IMR-90 (cell line): Measurements from ENCODE around the gene TMEM205. TPM values are rescaled to one million over a fixed set of nuclear protein-coding genes. Genes with fewer than 3 reads are reported as not detected.

ENCODE experiments used
- ATAC-seq: fragments of 200-7000 bp; cut with Tn5 transposase; 2 replicates; pipeline ENCODE4 v1.9.1; 2020; ENCODE audit warnings: low read depth, mild to moderate bottlenecking, moderate library complexity
- BruUV-seq: library from RNA; stranded (reverse); fragments of 400-500 nt; replicated peaks from 2 replicates; lab custom pipeline; 2021; lab: Mats Ljungman, UMichigan
- CTCF ChIA-PET: fragments of 300-600 bp; formaldehyde crosslinking; extraction: SDS; loops from one replicate; lab custom pipeline; 2021; ENCODE audit warnings: antibody characterized with exemption; lab: Yijun Ruan, JAX
- POLR2A ChIA-PET: fragments of 300-600 bp; sonication (Branson Sonifier 250); formaldehyde crosslinking; loops from one replicate; lab custom pipeline; 2022; ENCODE audit warnings: antibody characterized with exemption; ENCODE audit not compliant: unreplicated experiment; lab: Charles Lee
- DNase-seq: peaks from one replicate; pipeline ENCODE4 v3.0.0; 2013
- H2AFZ ChIP-seq: replicated peaks from 2 replicates; pipeline ENCODE3; 2013; ENCODE audit warnings: low read length, mild to moderate bottlenecking; ENCODE audit not compliant: poor library complexity
- H2AK5ac ChIP-seq: 2 replicates; pipeline ENCODE4 v1.6.1; 2013; ENCODE audit warnings: low read depth, low read length, inconsistent platforms
- H2AK9ac ChIP-seq: replicated peaks from 2 replicates; pipeline ENCODE3; 2013; ENCODE audit warnings: mild to moderate bottlenecking, low read depth, low read length, moderate library complexity; ENCODE audit not compliant: poor library complexity
- H2BK120ac ChIP-seq: 2 replicates; pipeline ENCODE4 v1.6.1; 2013; ENCODE audit warnings: low read depth, low read length, inconsistent platforms
- H2BK15ac ChIP-seq: 3 replicates; pipeline ENCODE4 v1.6.1; 2013; ENCODE audit warnings: low read depth, low read length, inconsistent platforms
- H2BK20ac ChIP-seq: 2 replicates; pipeline ENCODE4 v1.6.1; 2013; ENCODE audit warnings: low read depth, mild to moderate bottlenecking, inconsistent platforms, low read length, moderate library complexity
- H2BK5ac ChIP-seq: 2 replicates; pipeline ENCODE4 v1.6.1; 2013; ENCODE audit warnings: mild to moderate bottlenecking, low read depth, low read length, inconsistent platforms; ENCODE audit not compliant: poor library complexity, severe bottlenecking
- H3K14ac ChIP-seq: replicated peaks from 2 replicates; pipeline ENCODE4 v1.6.1; 2013; ENCODE audit warnings: low read depth, low read length, inconsistent platforms
- H3K18ac ChIP-seq: 2 replicates; pipeline ENCODE4 v1.6.1; 2013; ENCODE audit warnings: low read depth, low read length, control low read depth
- H3K23ac ChIP-seq: 2 replicates; pipeline ENCODE4 v1.6.1; 2013; ENCODE audit warnings: low read depth, low read length, inconsistent platforms
- H3K27ac ChIP-seq: 2 replicates; pipeline ENCODE4 v1.5.1; 2013; ENCODE audit warnings: mild to moderate bottlenecking, control low read depth, low read length; ENCODE audit not compliant: insufficient read depth
- H3K27me3 ChIP-seq: 2 replicates; pipeline ENCODE4 v1.6.1; 2013; ENCODE audit warnings: low read length; ENCODE audit not compliant: control insufficient read depth, insufficient read depth
- H3K36me3 ChIP-seq: 2 replicates; pipeline ENCODE4 v1.6.1; 2013; ENCODE audit warnings: low read length, mixed read lengths; ENCODE audit not compliant: control insufficient read depth, insufficient read depth
- H3K4ac ChIP-seq: 2 replicates; pipeline ENCODE4 v1.6.1; 2013; ENCODE audit warnings: low read depth, low read length, inconsistent platforms
- H3K4me1 ChIP-seq: 2 replicates; pipeline ENCODE4 v1.6.1; 2013; ENCODE audit warnings: low read length, mixed read lengths; ENCODE audit not compliant: control insufficient read depth, insufficient read depth
- H3K4me2 ChIP-seq: 2 replicates; pipeline ENCODE4 v1.6.1; 2013; ENCODE audit warnings: low read depth, mild to moderate bottlenecking, control low read depth, low read length, moderate library complexity
- H3K4me3 ChIP-seq: 2 replicates; pipeline ENCODE4 v1.5.1; 2013; ENCODE audit warnings: low read depth, mild to moderate bottlenecking, control low read depth, low read length, moderate library complexity; ENCODE audit not compliant: insufficient read depth
- H3K56ac ChIP-seq: 2 replicates; pipeline ENCODE4 v1.6.1; 2013; ENCODE audit warnings: low read length, inconsistent platforms; ENCODE audit not compliant: insufficient read depth; ENCODE audit errors: extremely low read depth
- H3K79me1 ChIP-seq, 2 experiments: 2 replicates each; pipeline ENCODE4 v1.6.1; 2013; ENCODE audit warnings: low read length in 2 of 2, inconsistent platforms in 1 of 2, low read depth in 1 of 2
- H3K9ac ChIP-seq: 2 replicates; pipeline ENCODE4 v1.6.1; 2013; ENCODE audit warnings: low read depth, low read length, control low read depth
- H3K9me1 ChIP-seq: 2 replicates; pipeline ENCODE4 v1.6.1; 2013; ENCODE audit warnings: low read length, inconsistent platforms; ENCODE audit not compliant: insufficient read depth
- H3K9me3 ChIP-seq: 2 replicates; pipeline ENCODE4 v1.6.1; 2013; ENCODE audit warnings: low read length; ENCODE audit not compliant: control insufficient read depth, insufficient read depth
- H4K20me1 ChIP-seq: 2 replicates; pipeline ENCODE4 v1.6.1; 2013; ENCODE audit warnings: low read length, inconsistent platforms; ENCODE audit not compliant: insufficient read depth
- H4K5ac ChIP-seq: 2 replicates; pipeline ENCODE4 v1.6.1; 2013; ENCODE audit warnings: mild to moderate bottlenecking, low read depth, low read length, control low read depth
- H4K8ac ChIP-seq, 2 experiments: 2 replicates each; pipeline ENCODE4 v1.6.1; 2013; ENCODE audit warnings: low read depth in 2 of 2, low read length in 2 of 2, control low read depth in 1 of 2, inconsistent platforms in 1 of 2
- H4K91ac ChIP-seq: 2 replicates; pipeline ENCODE4 v1.6.1; 2013; ENCODE audit warnings: low read depth, low read length, inconsistent platforms; ENCODE audit not compliant: insufficient read depth
- BHLHE40 ChIP-seq: fragments of 150-350 bp; IDR thresholded peaks from 2 replicates; pipeline ENCODE4 v1.6.1; 2016; ENCODE audit warnings: mild to moderate bottlenecking, low read depth, low read length
- CEBPB ChIP-seq: IDR thresholded peaks from 2 replicates; pipeline ENCODE4 v1.6.1; 2012; ENCODE audit warnings: low read depth, low read length, improper control_type of control experiment
- CHD1 ChIP-seq: IDR thresholded peaks from 2 replicates; pipeline ENCODE4 v1.6.1; 2012; ENCODE audit warnings: low read depth, low read length, improper control_type of control experiment
- MAFK ChIP-seq: IDR thresholded peaks from 2 replicates; pipeline ENCODE4 v1.6.1; 2012; ENCODE audit warnings: low read depth, low read length, improper control_type of control experiment
- MAZ ChIP-seq: IDR thresholded peaks from 2 replicates; pipeline ENCODE4 v1.6.1; 2012; ENCODE audit warnings: low read depth, mild to moderate bottlenecking, low read length, improper control_type of control experiment, moderate library complexity, borderline replicate concordance
- MXI1 ChIP-seq: IDR thresholded peaks from 2 replicates; pipeline ENCODE4 v1.6.1; 2012; ENCODE audit warnings: low read depth, mild to moderate bottlenecking, low read length, moderate library complexity, borderline replicate concordance
- NFE2L2 ChIP-seq: fragments of 150-350 bp; IDR thresholded peaks from 2 replicates; pipeline ENCODE4 v1.6.1; 2016; ENCODE audit warnings: low read depth, mild to moderate bottlenecking, low read length
- POLR2A ChIP-seq: IDR thresholded peaks from 2 replicates; pipeline ENCODE4 v1.6.1; 2012; ENCODE audit warnings: mild to moderate bottlenecking, low read depth, low read length
- RAD21 ChIP-seq: IDR thresholded peaks from 2 replicates; pipeline ENCODE4 v1.6.1; 2012; ENCODE audit warnings: low read length, improper control_type of control experiment
- RCOR1 ChIP-seq: IDR thresholded peaks from 2 replicates; pipeline ENCODE4 v1.6.1; 2012; ENCODE audit warnings: mild to moderate bottlenecking, low read length, improper control_type of control experiment; ENCODE audit not compliant: insufficient replicate concordance
- RFX5 ChIP-seq: IDR thresholded peaks from 2 replicates; pipeline ENCODE4 v1.8.0; 2012; ENCODE audit warnings: low read depth, mild to moderate bottlenecking, low read length, moderate library complexity
- SMC3 ChIP-seq: fragments of 150-350 bp; IDR thresholded peaks from 2 replicates; pipeline ENCODE4 v1.6.1; 2016; ENCODE audit warnings: low read depth, mild to moderate bottlenecking, antibody characterized with exemption, low read length, moderate library complexity
- USF2 ChIP-seq: fragments of 150-350 bp; IDR thresholded peaks from 2 replicates; pipeline ENCODE4 v1.6.1; 2017; ENCODE audit warnings: mild to moderate bottlenecking, antibody characterized with exemption, low read length, low read depth
- WGBS, 2 experiments: methylation state at CpG; one replicate each; pipeline versions ENCODE4 v1.1.5 to v1.1.7; 2013; ENCODE audit warnings: missing lambda C conversion rate in 2 of 2; ENCODE audit not compliant: insufficient read length in 1 of 2; ENCODE audit errors: extremely low coverage in 2 of 2; 5-methylcytosine and 5-hydroxymethylcytosine counted together
- dilution Hi-C: fragments of 300-500 bp; cut with HindIII; formaldehyde crosslinking; loops from one replicate; pipeline ENCODE4 v1.14.3; 2018; ENCODE audit warnings: low sequenced_read_pairs; ENCODE audit not compliant: unreplicated experiment
- in situ Hi-C: fragments of 300-500 bp; cut with MboI; formaldehyde crosslinking; loops from 3 replicates; pipeline ENCODE4 v1.14.3; 2019; ENCODE audit warnings: low sequenced_read_pairs, inconsistent platforms, mixed read lengths
- intact Hi-C: fragments of 100-400 bp; cut with micrococcal nuclease; formaldehyde crosslinking; loops from 2 replicates; pipeline ENCODE4 v1.10.0; 2022
- polyA plus RNA-seq, 3 experiments: library from polyadenylated mRNA; depleted of rRNA; stranded (reverse); fragments of >200 nt; gene quantifications; 2 replicates each; pipeline ENCODE4 v1.2.3, GENCODE V29; 2012; ENCODE audit warnings: low replicate concordance in 1 of 3
- total RNA-seq: library from RNA; depleted of rRNA; stranded (reverse); fragments of >200 nt; gene quantifications from 2 replicates; pipeline ENCODE4 v1.2.3, GENCODE V29; 2012
- TF ChIP-seq, protein P1 (sequence below): conservative IDR thresholded peaks from 2 replicates; pipeline ENCODE4 v1.5.1; 2012; ENCODE audit warnings: mild to moderate bottlenecking, low read depth, low read length, improper control_type of control experiment

Gene TMEM205
- total and polyA plus RNA-seq, 2 of the 4 experiments (the other 2 are of a cell fraction): 110 to 136 TPM

- Histone ChIP-seq H3K4me1 (peaks cover 20% of the 10 kb centered on the region), H3K27me3 (no peaks in the 10 kb centered on the region; the same call in 1 of the 2 replicates), H2AFZ (peak overlapping the region; percentile 96), H4K20me1 (peaks cover 11% of the 10 kb centered on the region; the same call in 1 of the 2 replicates), H3K56ac (no peak overlapping the region), H3K18ac (peak overlapping the region; percentile 43), H2BK15ac (peak overlapping the region; percentile 22; the same call in 1 of the 3 replicates), H3K4me3 (peak overlapping the region; percentile 86), H2BK5ac (peak overlapping the region; percentile 81), H3K4ac (peak overlapping the region; percentile 29), H3K4me2 (peak overlapping the region; percentile 97), H2BK20ac (no peak overlapping the region), H3K27ac (peak overlapping the region; percentile 62), H4K5ac (peak overlapping the region; percentile 60; the same call in 1 of the 2 replicates), H4K91ac (peak overlapping the region; percentile 81; the same call in 1 of the 2 replicates), H3K9ac (peak overlapping the region; percentile 65), H3K14ac (0 out of 2 replicates have a peak overlapping the region, but pooled peaks have one; percentile 4), H2AK9ac (peak overlapping the region; percentile 68), H3K79me1 (peaks cover 8 to 25% of the 10 kb centered on the region in 2 experiments), H3K23ac (peak overlapping the region; percentile 41; the same call in 1 of the 2 replicates), H2AK5ac (peak overlapping the region; percentile 51), H4K8ac (peak overlapping the region; percentile 9 to 71; a peak in 2 of 4 replicates), H3K36me3 (no peaks in the 10 kb centered on the region), H2BK120ac (peak overlapping the region; percentile 45), H3K9me1 (peaks cover 23% of the 10 kb centered on the region), H3K9me3 (no peaks in the 10 kb centered on the region)
- ATAC-seq (peak; percentile 88), DNase-seq (peak; percentile 93)
- CTCF ChIA-PET: interaction anchor here (0.5 to 2.9 kb wide), 17 partner anchors 11 to 178 kb away, joined by 3 to 9 read pairs (median 4); partner anchors contain the start of genes ELOF1, ODAD3 and PRKCSH
- WGBS, 2 experiments: 1% methylated on average over 34 of the region's 54 CpGs; no CpG with 5 or more reads in 1 of the 2 experiments
- dilution Hi-C loops: no loop called here
- intact Hi-C loops: loop anchor here (1.0 to 5.0 kb wide), 3 partner anchors 41 to 102 kb away; no protein-coding TSS in a partner anchor
- POLR2A ChIA-PET: interaction anchor here (0.5 to 1.3 kb wide), 4 partner anchors 11 to 87 kb away, joined by 3 to 14 read pairs (median 4); no protein-coding TSS in a partner anchor
- BruUV-seq: no TSS peak
- in situ Hi-C loops: no loop called here
- TF ChIP-seq MXI1 (no peak), RCOR1 (no peak), CHD1 (no peak), RFX5 (no peak), USF2 (no peak), RAD21 (peak; percentile 43; the same call in 1 of the 2 replicates), POLR2A (peak; percentile 91), MAZ (peak; percentile 70; the same call in 1 of the 2 replicates), BHLHE40 (no peak), CEBPB (no peak), SMC3 (peak; percentile 28; the same call in 1 of the 2 replicates), NFE2L2 (no peak), MAFK (no peak)
- TF ChIP-seq, protein P1, sequence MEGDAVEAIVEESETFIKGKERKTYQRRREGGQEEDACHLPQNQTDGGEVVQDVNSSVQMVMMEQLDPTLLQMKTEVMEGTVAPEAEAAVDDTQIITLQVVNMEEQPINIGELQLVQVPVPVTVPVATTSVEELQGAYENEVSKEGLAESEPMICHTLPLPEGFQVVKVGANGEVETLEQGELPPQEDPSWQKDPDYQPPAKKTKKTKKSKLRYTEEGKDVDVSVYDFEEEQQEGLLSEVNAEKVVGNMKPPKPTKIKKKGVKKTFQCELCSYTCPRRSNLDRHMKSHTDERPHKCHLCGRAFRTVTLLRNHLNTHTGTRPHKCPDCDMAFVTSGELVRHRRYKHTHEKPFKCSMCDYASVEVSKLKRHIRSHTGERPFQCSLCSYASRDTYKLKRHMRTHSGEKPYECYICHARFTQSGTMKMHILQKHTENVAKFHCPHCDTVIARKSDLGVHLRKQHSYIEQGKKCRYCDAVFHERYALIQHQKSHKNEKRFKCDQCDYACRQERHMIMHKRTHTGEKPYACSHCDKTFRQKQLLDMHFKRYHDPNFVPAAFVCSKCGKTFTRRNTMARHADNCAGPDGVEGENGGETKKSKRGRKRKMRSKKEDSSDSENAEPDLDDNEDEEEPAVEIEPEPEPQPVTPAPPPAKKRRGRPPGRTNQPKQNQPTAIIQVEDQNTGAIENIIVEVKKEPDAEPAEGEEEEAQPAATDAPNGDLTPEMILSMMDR: peak; percentile 53
Observed at GRCh38 chr19:11380653-11381537, 34.8 kb upstream of the TMEM205 start.
